NT2/D1 (cell line): ENCODE measurements around the gene NUDC.

Experiments used
- SUZ12 ChIP-seq: IDR thresholded peaks from 2 replicates; pipeline ENCODE4 v1.6.1; 2011; ENCODE audit not compliant: insufficient read length, insufficient read depth; ENCODE audit errors: extremely low read depth
- YY1 ChIP-seq: IDR thresholded peaks from 2 replicates; pipeline ENCODE4 v1.6.1; 2011; ENCODE audit not compliant: insufficient read length, insufficient read depth
- ZNF274 ChIP-seq: IDR thresholded peaks from 2 replicates; pipeline ENCODE4 v1.6.1; 2011; ENCODE audit warnings: mild to moderate bottlenecking, low read depth, low read length

DNA sequence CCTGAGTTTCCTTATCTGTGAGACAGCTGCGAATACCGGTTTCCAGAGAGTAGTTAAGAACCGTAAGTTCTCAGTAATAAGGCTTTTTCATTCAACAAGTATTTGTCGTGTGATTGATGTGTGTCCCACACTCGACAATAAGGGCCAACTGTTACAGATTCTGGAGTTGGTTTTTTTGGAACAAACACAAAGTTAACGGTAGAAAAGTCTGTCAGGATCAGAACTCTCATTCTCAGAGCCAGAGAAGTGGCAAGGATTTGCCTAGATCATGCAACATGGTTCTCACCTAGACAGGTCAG lies 837 bp downstream of the NUDC start:
- TF ChIP-seq YY1 (no peak), SUZ12 (no peak), ZNF274 (no peak)
